Kidney tubule cell (primary cell): ENCODE results near the gene FOSL1.

ENCODE experiments used
- DNase-seq: peaks from one replicate; pipeline ENCODE4 v3.0.0-alpha.2; 2018; ENCODE audit warnings: low spot score

Gene FOSL1

DNA sequence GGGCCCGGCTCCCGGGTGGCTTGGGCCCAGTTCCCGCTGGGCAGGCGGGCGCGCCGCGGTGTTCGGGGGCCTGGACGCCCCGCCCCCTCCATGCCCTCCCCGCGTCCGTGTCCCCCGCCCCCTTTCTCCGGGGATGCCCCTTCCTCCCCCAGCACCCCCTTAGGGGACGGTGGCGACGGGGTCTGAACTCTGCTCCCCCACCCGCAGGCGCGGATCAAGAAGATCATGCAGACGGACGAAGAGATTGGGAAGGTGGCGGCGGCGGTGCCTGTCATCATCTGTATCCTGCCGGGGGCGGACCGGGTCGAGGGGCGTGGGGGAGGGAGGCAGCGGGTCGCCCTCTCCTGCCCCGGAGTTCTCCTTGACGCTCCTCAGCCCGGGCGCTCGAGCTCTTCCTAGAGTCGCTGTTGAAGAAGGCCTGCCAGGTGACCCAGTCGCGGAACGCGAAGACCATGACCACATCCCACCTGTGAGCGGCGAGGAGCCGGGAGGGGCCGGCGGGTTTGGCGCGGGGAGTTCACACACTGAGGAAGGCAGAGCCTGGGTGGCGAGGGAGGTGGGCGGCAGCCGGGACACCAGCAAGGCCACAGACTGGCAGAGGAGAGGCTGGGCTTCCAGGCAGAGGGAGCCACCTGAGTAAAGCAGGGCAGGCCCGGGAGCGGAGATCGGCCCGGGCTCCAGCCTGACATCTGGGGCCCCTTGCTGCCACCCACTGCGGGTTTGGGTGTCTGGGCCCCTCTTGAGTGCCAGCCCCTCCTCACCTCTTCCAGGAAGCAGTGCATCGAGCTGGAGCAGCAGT lies 19.6 kb upstream of the FOSL1 start:
- DNase-seq = peak; percentile 34

DNA sequence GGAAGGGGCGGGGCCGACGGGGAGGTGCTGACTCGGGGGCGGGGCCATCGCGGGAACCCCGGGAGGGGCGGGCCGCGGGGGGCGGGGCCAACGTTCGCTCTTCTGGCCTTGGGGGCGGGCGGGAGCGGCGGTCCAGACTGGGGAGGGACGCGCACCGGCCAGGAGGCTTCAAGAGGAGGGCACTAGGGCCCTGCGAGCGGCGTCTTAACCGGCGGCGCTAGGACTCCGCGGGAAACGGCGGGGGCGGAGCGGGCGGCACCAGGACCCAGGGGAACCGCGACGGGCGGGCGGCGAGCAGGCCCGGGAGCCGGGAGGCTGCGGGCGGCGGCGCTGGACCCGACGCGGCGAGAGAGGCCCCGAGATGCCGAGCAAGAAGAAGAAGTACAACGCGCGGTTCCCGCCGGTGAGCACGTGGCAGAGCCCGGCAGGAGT lies 19.0 kb upstream of the FOSL1 start, which contains the start of gene DRAP1:
Gene DRAP1 (plus strand): TSS at position 286 of the 432 bp plus-strand sequence. CDS start 76 bp downstream, at position 362.
- DNase-seq = peak; percentile 99

- peak; percentile 47 for DNase-seq
Observed at GRCh38 chr11:65918211-65919140, 18.3 kb upstream of the FOSL1 start, which contains the start of gene C11orf68. Gene C11orf68 (minus strand): TSS chr11:65919062. CDS start chr11:65919031, 31 bp downstream.

DNA sequence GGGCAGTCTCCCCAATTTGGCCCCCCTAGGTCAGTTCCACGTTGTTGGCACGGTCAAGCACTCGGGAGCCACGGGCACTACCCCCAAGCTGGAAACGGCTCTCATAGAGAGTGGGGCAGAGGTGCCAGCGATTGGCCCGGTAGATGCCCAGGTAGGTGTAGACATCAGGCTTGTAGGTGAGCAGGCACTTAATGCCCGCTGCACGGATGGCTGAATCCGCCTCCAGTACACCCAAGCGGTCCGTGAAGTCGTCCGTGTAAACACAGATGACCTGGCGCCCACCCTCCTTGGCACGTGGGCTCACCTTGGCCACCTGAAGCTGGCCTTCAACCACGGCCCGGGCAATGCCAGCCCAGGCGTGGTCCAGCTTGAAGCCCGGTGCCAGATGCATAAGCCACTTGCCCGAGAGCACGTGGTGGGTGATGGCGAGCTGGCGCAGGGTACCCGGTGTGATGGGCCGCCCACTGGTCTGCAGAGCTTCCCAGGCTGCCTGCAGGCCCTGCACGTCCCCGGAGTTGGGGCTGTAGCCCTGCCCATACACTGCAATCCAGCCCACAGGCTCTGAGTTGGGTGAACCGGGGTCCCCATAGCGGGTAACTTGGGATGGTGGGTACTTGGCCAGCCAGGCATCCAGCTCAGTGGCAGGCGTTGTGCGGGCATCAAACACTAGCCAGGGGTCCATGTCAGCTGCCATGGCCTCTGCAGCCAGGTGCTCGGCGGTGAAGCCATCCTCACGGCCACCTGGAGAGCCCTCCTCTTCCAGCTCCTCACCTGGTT lies 17.4 kb upstream of the FOSL1 start:
- peak; percentile 51 for DNase-seq

DNA sequence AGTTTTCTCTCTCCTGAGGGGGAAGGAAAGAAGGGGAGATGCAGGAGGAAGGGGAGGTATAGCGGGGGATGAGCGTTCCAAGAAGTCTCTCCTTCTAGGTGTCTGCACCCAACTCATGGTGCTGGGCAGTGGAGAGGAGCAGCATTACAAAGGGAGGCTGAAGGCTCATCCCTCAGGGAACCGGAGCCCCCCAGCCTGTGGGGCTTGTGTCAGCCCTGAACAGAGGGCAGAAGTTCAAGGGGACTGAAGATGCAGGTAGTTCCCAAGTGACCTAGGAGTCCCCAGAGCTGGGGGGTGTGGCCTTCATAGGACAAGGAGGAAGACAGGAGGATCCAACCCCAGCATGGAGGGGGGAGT lies 16.9 kb upstream of the FOSL1 start:
- no peak for DNase-seq

- DNase-seq = no peak
Observed at GRCh38 chr11:65916391-65916790, 16.2 kb upstream of the FOSL1 start.

DNA sequence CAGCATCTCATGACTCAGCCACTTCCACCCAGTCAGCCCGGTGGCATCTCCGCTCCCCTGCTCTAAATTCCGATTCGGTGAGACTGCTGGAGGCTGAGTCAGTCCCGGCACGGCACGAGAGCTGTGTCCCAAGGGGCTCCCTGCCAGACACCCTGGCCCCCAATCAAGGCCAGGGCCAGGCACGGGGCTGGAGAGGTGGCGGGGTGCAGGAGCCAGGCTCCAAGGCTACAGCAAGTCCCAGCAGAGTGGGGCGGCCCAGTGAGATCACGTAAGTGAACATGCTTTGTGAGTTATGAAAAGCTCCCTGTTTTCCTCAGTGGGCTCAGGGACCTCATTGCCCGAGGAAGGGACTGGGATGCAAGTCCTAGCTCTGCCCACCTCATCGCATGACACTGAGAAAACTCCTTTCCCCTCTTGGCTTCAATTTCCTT lies 15.6 kb upstream of the FOSL1 start:
- DNase-seq = peak; percentile 97

DNA sequence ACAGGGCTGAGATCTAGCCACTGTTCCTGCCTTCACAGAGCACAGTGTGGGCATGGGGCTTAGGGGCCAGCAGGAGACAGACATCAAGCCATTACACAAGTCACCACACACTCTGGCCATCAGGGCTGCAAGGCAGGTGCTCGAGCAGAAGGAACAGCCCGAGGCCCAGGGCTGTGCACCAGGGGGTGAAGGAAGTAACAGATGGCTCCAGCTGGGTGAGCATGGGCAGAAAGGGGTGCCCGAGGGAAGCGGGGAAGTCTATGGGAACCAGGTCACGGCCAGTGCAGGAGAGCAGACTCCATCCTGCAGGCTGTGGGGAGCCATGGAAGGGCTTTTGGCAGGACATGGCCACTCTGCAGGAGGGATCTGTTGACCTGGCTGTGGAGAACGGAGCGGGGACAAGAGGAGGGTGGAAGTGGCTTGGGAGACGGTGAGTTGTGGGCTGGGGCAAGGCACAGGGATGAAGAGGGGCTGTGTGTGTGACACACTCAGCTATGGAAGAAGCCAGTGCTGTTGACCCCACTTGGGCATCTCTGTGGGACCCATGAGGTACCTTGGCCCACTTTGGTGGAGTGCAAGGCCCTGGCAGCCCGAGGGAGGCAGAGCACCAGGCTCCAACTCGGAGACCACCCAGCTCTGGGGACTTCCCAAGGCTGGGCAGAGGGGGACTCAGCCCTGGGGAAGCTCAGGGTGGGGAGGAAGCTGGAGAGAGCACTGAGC lies 15.1 kb upstream of the FOSL1 start:
- DNase-seq = peak; percentile 57

GRCh38 chr11:65912845-65913244 lies 12.7 kb upstream of the FOSL1 start:
- DNase-seq = peak; percentile 86

DNA sequence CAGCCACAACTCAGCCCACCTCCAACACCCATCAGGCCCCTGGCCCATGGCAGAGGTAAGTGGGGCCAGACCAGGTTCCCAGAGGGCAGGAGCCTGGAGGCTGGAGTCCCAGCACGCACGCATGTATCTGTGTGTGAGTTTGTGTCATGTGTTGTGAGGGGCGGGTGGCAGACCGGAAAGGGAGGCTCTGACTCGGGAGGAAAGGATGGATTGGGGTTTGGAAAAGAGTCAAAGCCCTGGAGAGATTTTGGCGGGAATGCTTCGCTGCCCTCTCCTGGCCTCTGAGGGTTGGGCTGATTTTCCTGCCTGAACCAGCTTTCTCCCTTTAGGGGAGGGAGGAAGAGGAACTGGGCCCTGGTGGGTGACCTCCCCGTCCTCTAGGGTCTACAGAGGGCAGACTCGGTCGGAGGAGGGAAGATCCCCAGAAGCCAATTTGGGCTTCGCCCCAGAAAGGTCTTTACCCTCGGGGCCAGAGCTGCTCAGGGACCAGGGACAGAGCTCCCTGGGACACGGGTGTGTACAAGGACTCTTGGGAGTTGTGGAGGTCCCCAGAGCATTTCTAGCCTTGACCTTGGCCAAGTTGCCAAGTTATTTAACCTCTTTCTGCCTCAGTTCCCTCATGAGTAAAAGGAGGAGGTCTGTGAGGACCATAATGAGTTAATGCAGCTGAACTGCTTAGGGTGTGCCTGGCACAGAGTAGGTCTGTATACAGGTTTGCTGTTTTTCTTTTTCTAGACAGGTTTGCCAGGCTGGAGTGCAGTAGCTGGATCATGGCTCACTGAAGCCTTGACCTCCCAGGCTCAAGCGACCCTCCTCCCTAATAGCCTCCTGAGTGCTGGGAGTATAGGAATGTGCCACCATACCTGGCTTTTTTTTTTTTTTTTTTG lies 11.7 kb upstream of the FOSL1 start:
- peak; percentile 89 for DNase-seq

DNA sequence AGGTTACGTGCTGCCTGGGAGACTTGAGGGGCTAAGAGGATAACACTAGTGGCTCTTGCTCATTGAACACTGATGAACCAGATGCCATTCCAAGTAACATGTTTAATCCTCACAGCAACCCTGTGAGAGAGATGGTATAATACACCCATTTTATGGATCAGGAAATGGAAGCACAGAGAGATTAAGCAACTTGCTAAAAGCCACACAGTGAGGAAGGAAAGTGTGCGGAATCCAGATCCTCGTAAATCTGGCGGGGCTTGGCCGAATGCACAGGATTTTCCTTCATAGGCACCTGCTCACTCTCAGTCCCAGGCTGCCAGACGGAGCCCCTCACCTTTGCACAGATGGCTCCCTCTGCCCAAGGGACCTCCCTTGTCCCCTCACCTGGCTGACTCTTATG lies 7.7 kb upstream of the FOSL1 start:
- no peak for DNase-seq

DNA sequence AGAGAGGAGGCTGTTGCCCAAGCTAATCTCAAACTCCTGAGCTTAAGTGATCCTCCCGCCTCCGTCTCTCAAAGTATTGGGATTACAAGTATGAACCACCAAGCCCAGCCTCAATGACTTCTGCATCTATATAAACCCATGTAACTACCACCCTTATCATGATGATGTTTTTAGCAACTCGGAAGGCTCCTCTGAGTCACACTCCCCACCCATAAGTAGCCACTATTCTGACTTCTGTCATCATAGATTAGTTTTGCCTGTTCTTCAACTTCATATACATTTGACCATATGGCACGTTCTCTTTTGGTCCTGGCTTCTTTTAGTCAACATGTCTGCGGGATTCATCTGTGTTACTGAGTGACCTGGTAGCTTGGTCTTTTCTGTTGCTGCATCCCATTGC lies 6.4 kb upstream of the FOSL1 start:
- no peak for DNase-seq

GRCh38 chr11:65903715-65904114 lies 3.5 kb upstream of the FOSL1 start:
- no peak for DNase-seq

GRCh38 chr11:65903068-65903481 lies 2.9 kb upstream of the FOSL1 start:
- DNase-seq = peak; percentile 97

DNA sequence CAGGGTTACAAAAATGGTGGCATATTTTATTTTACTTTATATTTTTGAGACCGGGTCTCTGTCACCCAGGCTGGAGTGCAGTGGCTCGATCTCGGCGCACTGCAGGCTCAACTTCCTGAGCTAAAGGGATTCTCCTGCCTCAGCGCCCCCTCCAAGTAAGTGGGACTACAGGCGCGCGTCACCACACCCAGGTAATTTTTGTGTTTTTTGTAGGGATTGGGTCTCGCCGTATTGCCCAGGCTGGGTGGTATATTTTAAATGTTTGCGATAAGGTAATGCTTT lies 652 bp upstream of the FOSL1 start:
- no peak for DNase-seq

DNA sequence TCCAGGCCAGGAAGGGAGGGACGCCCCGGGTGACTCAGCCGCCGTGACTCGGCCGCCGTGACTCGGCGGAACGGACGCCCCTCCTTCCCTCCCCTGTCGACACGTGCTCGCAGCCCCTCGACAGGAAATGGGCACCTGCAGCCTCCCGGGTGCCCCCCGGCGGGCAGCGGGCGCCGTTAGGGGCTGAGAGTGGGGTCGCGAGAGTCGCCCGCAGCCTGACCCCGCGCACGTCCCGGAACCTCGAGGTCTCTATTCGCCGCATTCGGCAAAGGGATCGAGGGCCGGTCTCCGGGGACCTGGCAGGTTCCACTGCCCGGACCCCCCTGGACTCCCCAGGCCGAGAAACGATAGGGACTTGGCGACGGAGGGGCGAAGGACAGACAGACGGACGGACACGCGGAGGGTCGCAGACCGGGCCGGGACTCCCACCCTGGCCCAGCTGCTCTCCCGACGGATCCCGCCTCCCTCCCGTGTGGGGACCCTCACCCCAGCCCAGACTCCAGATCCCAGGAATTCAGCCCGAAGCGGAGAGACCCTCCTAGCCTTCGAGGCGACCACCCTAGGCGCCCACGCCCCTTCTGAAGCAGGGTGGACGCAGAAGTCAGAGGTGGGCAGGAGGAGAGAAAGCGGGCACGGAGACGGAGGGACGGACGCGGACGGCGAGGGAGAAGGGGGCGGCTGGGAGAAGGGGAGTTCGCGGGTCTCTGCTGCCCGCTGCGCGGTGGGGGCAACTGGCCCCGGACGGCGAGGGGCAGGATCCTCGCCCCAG lies 648 bp downstream of the FOSL1 start:
- peak; percentile 92 for DNase-seq

DNA sequence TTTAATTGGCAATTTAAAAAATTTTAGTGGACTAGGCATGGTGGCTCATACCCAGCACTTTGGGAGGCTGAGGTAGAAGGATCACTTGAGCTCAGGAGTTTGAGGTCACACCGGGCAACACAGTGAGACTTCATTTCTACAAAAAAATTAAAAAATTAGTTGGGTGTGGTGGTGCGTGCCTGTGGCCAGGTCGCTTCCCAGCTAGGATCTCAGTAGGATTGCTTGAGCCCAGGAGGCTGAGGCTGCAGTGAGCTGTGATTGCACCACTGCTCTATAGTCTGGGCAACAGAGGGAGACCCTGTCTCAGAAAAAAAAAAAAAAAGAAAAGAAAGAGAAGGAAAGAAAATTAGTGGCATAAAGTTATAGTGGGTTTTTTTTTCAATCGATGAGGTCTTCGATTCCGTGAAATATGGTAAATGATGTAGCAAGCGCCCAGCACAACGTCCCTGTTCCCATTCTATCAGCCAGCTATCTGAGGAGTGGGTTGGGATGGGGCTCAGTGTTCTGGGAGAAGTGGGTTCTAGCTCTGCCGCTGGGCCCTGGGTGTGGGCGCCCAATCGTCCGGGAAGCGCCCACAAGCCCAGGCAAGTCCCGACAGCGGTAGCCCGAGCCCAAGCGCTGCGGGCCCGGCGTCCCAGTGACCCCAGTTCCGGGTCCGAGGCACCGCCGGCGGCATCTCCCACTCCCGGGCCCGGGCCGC lies 1.4 kb downstream of the FOSL1 start:
- no peak for DNase-seq

DNA sequence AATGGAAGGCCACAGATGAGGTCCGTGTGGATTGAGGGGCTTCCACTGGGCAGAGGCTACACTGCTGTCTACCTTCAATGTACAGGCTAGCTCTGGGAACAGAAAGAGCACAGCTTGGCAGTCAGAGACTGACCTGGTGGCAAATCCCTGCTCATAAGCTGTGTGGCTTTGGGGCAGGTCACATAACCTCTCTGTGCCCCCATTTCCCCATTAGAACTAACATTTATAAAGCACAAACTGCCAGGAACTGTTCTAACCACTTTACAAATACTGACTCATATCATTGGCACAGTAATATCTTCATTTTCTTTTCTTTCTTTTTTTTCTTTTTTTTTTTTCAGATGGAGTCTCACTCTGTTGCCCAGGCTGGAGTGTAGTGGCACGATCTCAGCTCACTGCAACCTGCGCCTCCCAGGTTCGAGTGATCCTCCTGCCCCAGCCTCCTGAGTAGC lies 3.1 kb downstream of the FOSL1 start:
- DNase-seq = no peak
